K562 (cell line): ENCODE data around the gene CDKN2C. TPM values are rescaled to one million over a fixed set of nuclear protein-coding genes. Genes with fewer than 3 reads are reported as not detected.

Experiments used
- CREB5 ChIP-seq: fragments of 250-450 bp; sonication (Bioruptor Pico); IDR thresholded peaks from 2 replicates; pipeline ENCODE4 v1.5.0; 2020; ENCODE audit warnings: mild to moderate bottlenecking
- HNRNPLL ChIP-seq: fragments of 200-400 bp; formaldehyde crosslinking; IDR thresholded peaks from 2 replicates; pipeline ENCODE4 v1.6.1; 2017; ENCODE audit warnings: low read length, low read depth, mild to moderate bottlenecking; ENCODE audit not compliant: poor library complexity, severe bottlenecking
- NFE2 ChIP-seq: IDR thresholded peaks from 2 replicates; pipeline ENCODE4 v1.6.1; 2014; ENCODE audit warnings: antibody characterized with exemption, low read depth
- NR2C1 ChIP-seq, 2 experiments: fragments of 450-650 bp; IDR thresholded peaks; 2 replicates each; pipeline ENCODE4 v1.6.1; 2017; ENCODE audit warnings: mild to moderate bottlenecking in 2 of 2, antibody characterized with exemption in 1 of 2, inconsistent platforms in 1 of 2, missing compliant biosample characterization in 1 of 2, missing genetic modification characterization in 1 of 2
- RAD51 ChIP-seq: fragments of 450-650 bp; IDR thresholded peaks from 2 replicates; pipeline ENCODE4 v1.7.1; 2016; ENCODE audit warnings: low read depth, mild to moderate bottlenecking, borderline replicate concordance
- SUPT5H ChIP-seq: fragments of 450-650 bp; IDR thresholded peaks from 2 replicates; pipeline ENCODE4 v1.6.1; 2016
- TAL1 ChIP-seq: fragments of 450-650 bp; IDR thresholded peaks from 2 replicates; pipeline ENCODE4 v1.6.1; 2016; ENCODE audit warnings: mild to moderate bottlenecking
- TEAD2 ChIP-seq: fragments of 450-650 bp; IDR thresholded peaks from 2 replicates; pipeline ENCODE4 v1.6.1; 2016; ENCODE audit warnings: missing genetic modification characterization, control low read depth, missing compliant biosample characterization
- ZBTB12 ChIP-seq: fragments of 250-450 bp; sonication (Bioruptor Pico); IDR thresholded peaks from 2 replicates; pipeline ENCODE4 v1.4.0; 2020
- ZKSCAN3 ChIP-seq: fragments of 250-450 bp; sonication (Bioruptor Pico); IDR thresholded peaks from 2 replicates; pipeline ENCODE4 v1.4.0; 2020
- ZNF24 ChIP-seq: fragments of 450-650 bp; IDR thresholded peaks from 2 replicates; pipeline ENCODE4 v1.6.1; 2016
- polyA plus RNA-seq, 8 experiments: library from polyadenylated mRNA; depleted of rRNA in 4 of 8; stranded (reverse) in 5 of 8; unstranded in 3 of 8; fragments of >200 nt; fragmentation: Nextera tagmentation in 2 of 8; fragmentation: Illumina TruSeq in 1 of 8; extraction: Ambion mirVana in 2 of 8; extraction: Trizol in 1 of 8; gene quantifications; 2 replicates each; pipeline versions ENCODE4 v1.2.1 to v1.2.3, GENCODE V29; 2011 to 2014; ENCODE audit warnings: inconsistent platforms in 1 of 8, missing spikeins in 1 of 8
- total RNA-seq, 7 experiments: library from RNA; depleted of rRNA in 6 of 7; stranded (reverse); fragments of >200 nt in 6 of 7; fragmentation: Illumina TruSeq in 2 of 7; extraction: Trizol in 2 of 7; gene quantifications; 2 replicates each; pipeline versions ENCODE4 v1.2.1 to v1.2.3, GENCODE V29; 2011 to 2021; ENCODE audit warnings: low replicate concordance in 1 of 7

CDKN2C gene
- total and polyA plus RNA-seq, 9 of the 15 experiments (the other 6 are each of a cell fraction or from before 2014, with no cell fraction given) = 11.9 to 74.3 (median 45.9) TPM

GRCh38 chr1:50968158-50968820, 1.8 kb upstream of the CDKN2C start (continued):
- TF ChIP-seq CREB5 (CRISPR knock-in tag) (no peak), SUPT5H (peak; percentile 88), RAD51 (no peak; the same call in 1 of the 2 replicates), TEAD2 (tag) (no peak), NR2C1 (IDR thresholded peaks at IDR 0.05) (no peak), NR2C1 (tag; IDR thresholded peaks at IDR 0.05) (no peak), HNRNPLL (peak; percentile 77), ZBTB12 (CRISPR knock-in tag) (no peak), TAL1 (no peak), ZNF24 (0 out of 2 replicates have a peak, but pooled peaks have one; percentile 7), ZKSCAN3 (CRISPR knock-in tag) (no peak), NFE2 (no peak)
